ENCODE results near the gene PIK3R1. TPM values are rescaled to one million over a fixed set of nuclear protein-coding genes. Genes with fewer than 3 reads are reported as not detected.

PIK3R1 gene
- total RNA-seq, 1 donor from 2014 or later = 166 TPM

DNA sequence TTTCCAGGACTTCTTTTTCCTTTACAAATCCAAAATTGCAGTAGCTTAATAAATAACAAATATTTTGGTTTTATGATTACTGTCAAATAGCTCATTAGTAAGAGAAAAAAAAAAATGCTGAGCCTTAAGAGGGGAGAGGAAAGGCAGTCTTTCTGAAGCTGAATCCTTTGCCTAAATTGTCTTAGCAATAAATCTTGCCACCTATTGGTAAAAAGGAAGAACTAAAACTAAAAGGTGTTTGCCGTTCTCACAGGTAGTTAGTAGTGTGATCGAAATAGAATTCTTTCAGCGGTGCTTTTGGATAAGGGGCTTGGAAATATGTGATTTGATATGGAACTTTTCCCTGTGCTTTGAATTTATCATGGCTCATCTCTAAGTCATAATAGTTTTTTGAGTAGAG is 31.2 kb downstream of the PIK3R1 start:
- intact Hi-C loops (cut with DNase I) = no loop called here
- no peak for DNase-seq (ENCODE audit: low spot score)

- intact Hi-C loops (cut with DNase I) = no loop called here
- DNase-seq (ENCODE audit: low spot score) = no peak
Observed at GRCh38 chr5:68247627-68248026, 32.1 kb downstream of the PIK3R1 start.

- DNase-seq (ENCODE audit: low spot score) = no peak
Observed at GRCh38 chr5:68248896-68249295, 33.3 kb downstream of the PIK3R1 start.

GRCh38 chr5:68249520-68249919 is 34.0 kb downstream of the PIK3R1 start:
- intact Hi-C loops (cut with DNase I) = no loop called here
- DNase-seq (ENCODE audit: low spot score) = no peak

More at GRCh38 chr5:68248896-68249295, 33.3 kb downstream of the PIK3R1 start:
- intact Hi-C loops (cut with DNase I) = no loop called here

DNA sequence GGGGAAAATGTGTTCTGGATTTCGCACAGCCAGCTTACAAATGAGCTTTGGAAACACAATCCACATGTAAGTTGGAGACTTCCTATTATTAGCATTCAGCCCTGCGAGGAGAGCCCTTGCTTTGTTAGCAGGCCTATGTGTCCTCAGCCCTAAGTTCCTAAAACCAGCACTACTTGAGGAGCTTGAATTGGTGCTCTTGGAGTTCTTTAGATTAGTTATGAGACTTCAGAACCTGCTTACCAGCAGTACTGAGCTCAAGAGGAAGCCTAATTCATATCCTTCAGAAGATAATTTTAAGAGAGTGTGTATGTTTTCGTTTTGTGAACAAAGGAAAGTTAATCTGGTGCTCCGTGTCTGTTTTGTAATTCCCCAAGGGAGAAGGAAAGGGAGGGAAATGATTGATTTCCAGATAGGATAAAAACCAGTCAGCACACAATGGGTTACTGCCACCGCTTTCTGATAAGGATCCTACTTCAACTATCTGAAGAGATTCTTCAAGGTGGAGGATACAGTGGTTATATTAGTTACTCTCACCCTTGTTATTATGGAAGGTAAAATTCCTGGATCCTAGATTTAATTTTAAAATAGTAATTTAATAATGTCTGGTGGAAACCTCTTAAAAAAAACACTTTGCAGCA is 35.2 kb downstream of the PIK3R1 start:
- DNase-seq (ENCODE audit: low spot score) = no peak
- intact Hi-C loops (cut with DNase I) = loop anchor here (5.0 to 10.0 kb wide), 6 partner anchors 33 to 1003 kb away; partner anchors contain the start of gene PIK3R1

DNA sequence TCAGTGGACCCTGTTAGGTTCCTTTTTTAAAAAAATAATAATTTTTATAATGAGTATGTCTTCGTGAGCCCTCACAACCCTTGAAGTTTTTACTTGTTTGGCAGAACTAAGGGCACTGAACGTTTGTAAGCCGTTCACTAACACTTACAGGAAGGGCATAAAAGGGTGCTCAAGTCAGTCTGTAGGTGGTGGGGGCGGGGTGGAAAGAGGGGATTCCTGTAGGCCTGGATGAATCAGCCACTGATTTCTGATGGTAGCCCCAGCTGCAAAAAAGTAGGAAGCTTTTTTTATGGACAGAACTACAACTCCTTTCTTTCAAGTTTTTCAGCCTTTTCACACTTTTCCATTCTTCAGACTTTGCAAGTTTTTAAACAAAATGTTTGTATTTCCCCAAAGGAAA is 35.8 kb downstream of the PIK3R1 start:
- DNase-seq (ENCODE audit: low spot score) = no peak
- intact Hi-C loops (cut with DNase I) = loop anchor here (5.0 to 10.0 kb wide), 6 partner anchors 34 to 1004 kb away; partner anchors contain the start of gene PIK3R1

DNA sequence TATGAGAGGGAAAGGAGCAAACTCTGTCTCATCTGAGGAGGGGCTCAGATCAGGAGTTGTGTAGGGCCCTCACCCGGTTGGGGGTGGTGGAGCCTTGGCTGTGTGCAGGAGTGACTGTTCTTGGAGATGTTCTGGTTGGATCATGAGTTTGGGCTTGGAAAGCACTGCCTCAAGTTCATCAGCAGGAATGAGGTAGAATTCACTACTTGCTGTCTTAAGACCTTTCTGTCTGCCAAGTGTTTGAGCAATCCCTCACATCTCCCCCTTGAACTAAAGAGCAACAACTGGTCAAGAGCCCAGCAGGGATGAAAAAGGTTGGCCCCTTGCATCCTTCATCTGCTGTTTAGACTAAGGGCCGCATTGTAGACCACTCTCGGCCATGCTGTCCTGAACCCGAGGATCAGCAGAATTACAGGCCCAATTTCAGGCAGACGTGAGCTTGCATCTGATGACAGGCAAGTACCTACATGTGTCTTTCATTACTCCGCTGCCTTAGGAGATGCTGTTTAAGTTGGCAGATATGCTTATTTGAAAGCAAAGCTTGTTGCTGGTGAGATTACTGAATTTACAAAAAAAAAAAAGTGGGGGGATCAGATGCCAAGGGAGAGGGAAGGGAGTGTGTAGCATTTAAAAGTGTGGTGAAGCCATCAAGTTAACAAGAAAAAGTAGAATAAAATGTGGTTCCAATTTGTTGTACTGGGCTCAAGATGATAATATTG is 36.4 kb downstream of the PIK3R1 start:
- no peak for DNase-seq (ENCODE audit: low spot score)
- intact Hi-C loops (cut with DNase I) = loop anchor here (5.0 to 10.0 kb wide), 6 partner anchors 35 to 1005 kb away; partner anchors contain the start of gene PIK3R1

GRCh38 chr5:68252673-68253623 is 37.4 kb downstream of the PIK3R1 start:
- intact Hi-C loops (cut with DNase I) = loop anchor here (5.0 to 10.0 kb wide), 6 partner anchors 36 to 1006 kb away; partner anchors contain the start of gene PIK3R1
- no peak for DNase-seq (ENCODE audit: low spot score)

GRCh38 chr5:68253624-68254585 is 38.3 kb downstream of the PIK3R1 start:
- intact Hi-C loops (cut with DNase I) = loop anchor here (5.0 to 10.0 kb wide), 6 partner anchors 37 to 1007 kb away; partner anchors contain the start of gene PIK3R1
- no peak for DNase-seq (ENCODE audit: low spot score)

GRCh38 chr5:68254810-68255209 is 39.3 kb downstream of the PIK3R1 start:
- intact Hi-C loops (cut with DNase I) = loop anchor here (5.0 to 10.0 kb wide), 6 partner anchors 38 to 1008 kb away; partner anchors contain the start of gene PIK3R1
- no peak for DNase-seq (ENCODE audit: low spot score)

DNA sequence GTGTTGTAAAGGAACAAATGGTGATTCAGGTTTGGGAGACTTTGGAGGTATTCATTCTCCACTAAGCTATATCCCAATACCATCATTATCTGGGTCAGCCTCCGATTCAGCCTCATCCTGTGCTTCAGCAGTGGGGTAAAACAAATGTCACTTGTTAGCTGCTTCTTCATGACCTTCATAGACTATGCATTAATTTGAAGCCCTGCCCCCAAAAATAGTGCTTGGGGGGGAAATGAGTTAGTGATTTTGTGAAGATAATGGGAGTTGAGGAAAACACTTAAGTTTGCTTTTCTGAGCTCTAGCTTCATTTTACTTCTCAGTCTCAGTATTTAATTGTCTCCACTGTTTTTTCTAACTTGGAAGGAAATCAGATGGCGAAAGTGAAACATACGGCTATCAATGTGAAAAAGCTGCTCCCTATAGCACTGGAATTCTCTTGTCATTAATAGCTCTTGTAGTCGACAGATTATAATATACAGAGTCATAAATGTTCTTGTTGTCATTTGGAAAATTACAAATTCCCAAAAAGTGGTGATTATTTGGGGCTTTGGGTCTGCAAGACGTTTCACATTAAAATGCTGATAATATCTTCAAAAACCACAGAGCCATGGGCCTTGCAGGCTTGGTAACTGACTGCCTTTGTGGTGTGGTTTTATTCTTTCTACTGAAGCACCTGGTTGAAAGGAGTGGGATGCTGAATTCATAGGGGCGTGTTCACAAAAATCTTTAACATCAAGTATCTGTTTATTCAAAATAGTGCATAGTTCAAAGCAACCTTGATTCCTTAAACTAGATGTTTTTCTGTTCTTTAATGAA is 40.0 kb downstream of the PIK3R1 start:
- DNase-seq (ENCODE audit: low spot score) = no peak
- intact Hi-C loops (cut with DNase I) = loop anchor here (10.0 kb wide), 1 partner anchor 721 kb away; no protein-coding TSS in a partner anchor

GRCh38 chr5:68257210-68257609 is 41.7 kb downstream of the PIK3R1 start:
- no peak for DNase-seq (ENCODE audit: low spot score)
- intact Hi-C loops (cut with DNase I) = loop anchor here (10.0 kb wide), 1 partner anchor 722 kb away; no protein-coding TSS in a partner anchor

DNA sequence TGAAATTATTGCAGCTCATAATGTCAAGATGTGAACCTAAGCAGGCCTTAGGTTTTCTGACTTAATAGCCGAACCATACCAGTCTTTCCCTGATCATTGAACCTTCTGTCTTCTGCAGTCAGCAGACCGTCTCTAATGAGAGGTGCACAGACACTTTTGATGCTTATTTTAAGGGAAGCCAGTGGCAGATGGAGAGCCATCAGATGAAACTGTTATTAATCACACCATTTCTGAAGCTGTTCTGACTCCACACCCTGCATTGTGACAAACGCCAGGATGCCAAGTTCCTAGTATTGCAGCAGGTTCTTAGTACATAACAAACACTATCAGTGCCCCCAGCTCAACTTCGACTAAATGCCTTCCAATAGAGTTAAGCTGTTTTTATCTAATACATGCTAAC is 43.0 kb downstream of the PIK3R1 start:
- DNase-seq (ENCODE audit: low spot score) = no peak
- intact Hi-C loops (cut with DNase I) = loop anchor here (10.0 kb wide), 1 partner anchor 724 kb away; no protein-coding TSS in a partner anchor

GRCh38 chr5:68259700-68260099 is 44.1 kb downstream of the PIK3R1 start:
- intact Hi-C loops (cut with DNase I) = loop anchor here (10.0 kb wide), 1 partner anchor 725 kb away; no protein-coding TSS in a partner anchor
- DNase-seq (ENCODE audit: low spot score) = no peak

DNA sequence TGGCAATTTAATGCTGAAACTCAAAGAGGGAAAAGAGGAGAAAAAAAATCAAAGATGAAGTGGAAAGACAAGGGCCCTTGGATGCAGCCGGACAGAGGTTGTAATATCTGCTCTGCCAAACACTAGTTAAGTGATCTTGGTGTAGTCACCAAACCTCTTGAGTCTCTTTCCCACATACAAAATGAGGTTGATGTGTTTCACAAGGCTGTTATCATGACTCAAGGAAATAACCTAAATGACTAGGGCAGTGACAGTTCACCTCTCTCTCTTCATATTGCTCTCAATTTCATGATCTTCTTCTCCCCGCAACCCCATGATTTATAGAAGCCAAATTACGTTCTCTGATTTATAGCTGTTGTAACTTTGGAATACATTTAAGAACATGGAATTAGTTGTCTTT is 44.9 kb downstream of the PIK3R1 start:
- no peak for DNase-seq (ENCODE audit: low spot score)
- intact Hi-C loops (cut with DNase I) = no loop called here

DNA sequence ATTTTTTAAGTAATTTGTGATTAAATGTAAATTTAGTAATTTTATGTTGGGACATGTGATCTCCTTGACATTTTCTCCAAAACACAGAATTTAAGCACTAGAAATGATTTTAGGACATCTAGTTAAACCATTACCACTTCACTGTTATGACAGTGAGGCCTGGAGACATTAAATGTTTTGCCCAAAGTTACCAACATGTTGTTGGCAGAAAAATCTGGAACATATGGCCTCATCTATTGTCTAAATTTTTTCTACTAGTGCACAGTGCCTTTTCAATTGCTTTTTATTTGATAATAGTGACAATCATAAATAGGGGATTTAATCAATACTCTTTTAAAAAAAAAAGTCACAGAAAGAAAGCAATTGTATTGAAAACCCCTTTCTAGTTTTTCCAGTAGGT is 45.6 kb downstream of the PIK3R1 start:
- intact Hi-C loops (cut with DNase I) = no loop called here
- DNase-seq (ENCODE audit: low spot score) = no peak

- intact Hi-C loops (cut with DNase I) = no loop called here
- DNase-seq (ENCODE audit: low spot score) = no peak
Observed at GRCh38 chr5:68261569-68262065, 46.1 kb downstream of the PIK3R1 start.

All from cardiac septum (tissue), 1 donor.